LHCN-M2 (cell line): ENCODE results near the gene TNKS1BP1. TPM values are rescaled to one million over a fixed set of nuclear protein-coding genes. Genes with fewer than 3 reads are reported as not detected.
A peak's percentile ranks its signal among the peaks of the same experiment; 100 is the strongest.

Source experiments
- DNase-seq: peaks from one replicate; pipeline ENCODE4 v3.0.0-alpha.2; 2012; ENCODE audit warnings: low read depth
- total RNA-seq: library from RNA; depleted of rRNA; stranded (reverse); fragments of >200 nt; gene quantifications from 2 replicates; pipeline ENCODE4 v1.2.3, GENCODE V29; 2014; rRNA removed

Gene TNKS1BP1
- total RNA-seq, 1 experiment from 2014 or later, result 114 TPM

DNA sequence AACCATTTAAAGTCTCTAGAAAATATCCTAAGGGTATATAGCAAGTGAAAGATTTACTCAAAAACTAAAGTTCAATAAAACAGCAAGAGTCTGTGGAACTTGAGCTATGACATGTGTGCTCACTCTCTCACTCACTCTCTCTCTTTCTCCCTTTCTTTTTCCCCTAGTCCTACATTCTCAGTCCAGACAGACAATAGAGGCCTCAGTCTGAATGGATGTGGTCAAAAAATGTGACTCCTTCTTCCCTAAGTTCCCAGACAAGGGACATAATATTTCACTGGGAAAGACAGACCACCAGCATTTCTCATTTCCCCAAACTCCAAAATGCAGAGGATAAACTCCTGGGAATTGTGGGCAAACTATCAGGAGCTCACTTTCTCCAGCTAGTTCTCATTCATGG, 70.1 kb downstream of the TNKS1BP1 start:
- DNase-seq, result no peak

DNA sequence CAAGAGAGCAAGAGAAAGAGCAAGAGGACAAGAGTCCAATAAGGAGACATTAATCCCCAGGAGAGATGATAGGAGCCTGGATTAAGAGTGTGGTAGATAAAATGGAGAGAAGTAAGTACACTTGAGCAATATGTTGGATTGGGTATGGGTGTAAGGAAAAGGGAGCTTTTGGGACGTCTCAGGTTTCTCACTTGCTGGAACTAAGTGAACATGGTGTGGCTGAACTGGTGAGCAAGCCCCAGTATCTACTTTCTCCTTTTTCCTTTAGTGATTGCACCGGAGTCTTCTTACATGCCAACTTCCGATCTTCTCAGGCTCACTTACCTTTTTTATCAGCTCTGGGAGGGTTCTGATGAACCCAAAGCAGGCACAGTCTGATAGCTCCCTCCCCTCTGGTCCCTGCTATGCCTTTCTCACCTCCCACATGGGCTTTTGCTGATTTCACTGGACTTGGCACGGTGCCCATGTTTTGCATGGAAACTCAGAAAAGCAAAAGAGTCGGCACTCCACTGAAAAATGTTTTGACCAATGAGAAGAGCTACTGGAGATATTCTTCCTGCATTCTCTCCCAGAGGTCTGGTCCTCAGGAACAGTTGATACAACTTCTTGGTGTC, 73.2 kb downstream of the TNKS1BP1 start:
- DNase-seq, result peak; percentile 23

GRCh38 chr11:57251037-57251436, 73.7 kb downstream of the TNKS1BP1 start:
- DNase-seq, result no peak

Other genes starting within 250 kb of the TNKS1BP1 start
- not detected in 2 replicates for gene LRRC55, start 143.0 kb downstream of the TNKS1BP1 start, total RNA-seq
- gene APLNR, start 87.7 kb downstream of the TNKS1BP1 start, total RNA-seq, result 0.11 TPM in 1 of 2 replicates, not detected in the other
- 150 and 169 TPM in 2 replicates for gene SSRP1, start 10.9 kb upstream of the TNKS1BP1 start, total RNA-seq
- not detected in 2 replicates for gene P2RX3, start 13.4 kb upstream of the TNKS1BP1 start, total RNA-seq
- gene PRG3, start 56.2 kb upstream of the TNKS1BP1 start, total RNA-seq, result not detected in 2 replicates
- gene PRG2, start 65.7 kb upstream of the TNKS1BP1 start, total RNA-seq, result 0.06 TPM in 1 of 2 replicates, not detected in the other
- 113 and 153 TPM in 2 replicates for gene SLC43A3, start 102.2 kb upstream of the TNKS1BP1 start, total RNA-seq
- gene RTN4RL2, start 135.6 kb upstream of the TNKS1BP1 start, total RNA-seq, result 0.23 and 0.38 TPM in 2 replicates
- gene SLC43A1, start 190.8 kb upstream of the TNKS1BP1 start, total RNA-seq, result 5.1 and 7.7 TPM in 2 replicates
- gene TIMM10, start 205.8 kb upstream of the TNKS1BP1 start, total RNA-seq, result 46.7 and 53.8 TPM in 2 replicates
- gene SMTNL1, start 212.6 kb upstream of the TNKS1BP1 start, total RNA-seq, result not detected in 2 replicates
- 25.8 and 48.2 TPM in 2 replicates for gene UBE2L6, start 242.7 kb upstream of the TNKS1BP1 start, total RNA-seq